ENCODE measurements around the gene NUDT16L1. TPM values are rescaled to one million over a fixed set of nuclear protein-coding genes. Genes with fewer than 3 reads are reported as not detected.

The NUDT16L1 gene
- total RNA-seq, 1 donor from 2014 or later: 61.9 TPM

- peaks cover 40% of the 10 kb centered on the region for H3K36me3 ChIP-seq
Measured at GRCh38 chr16:4689091-4689671, 4.2 kb upstream of the NUDT16L1 start.

GRCh38 chr16:4689864-4690704 is 3.3 kb upstream of the NUDT16L1 start:
- peaks cover 40% of the 10 kb centered on the region for H3K4me1 ChIP-seq
- H3K27me3 ChIP-seq (ENCODE audit: low read depth): no peaks in the 10 kb centered on the region
- no peak overlapping the region for H3K27ac ChIP-seq (replicated peaks)
- peaks cover 31% of the 10 kb centered on the region for H3K36me3 ChIP-seq
- intact Hi-C loops (cut with micrococcal nuclease): no loop called here
- no peaks in the 10 kb centered on the region for H3K9me3 ChIP-seq (replicated peaks)
- no peak for TF ChIP-seq CTCF (IDR thresholded peaks at IDR 0.05; ENCODE audit: borderline replicate concordance)
- DNase-seq: no peak
- no peak overlapping the region for H3K4me3 ChIP-seq

More at GRCh38 chr16:4689091-4689671, 4.2 kb upstream of the NUDT16L1 start:
- Histone ChIP-seq H3K27ac (replicated peaks) (no peak overlapping the region), H3K27me3 (ENCODE audit: low read depth) (no peaks in the 10 kb centered on the region), H3K9me3 (replicated peaks) (no peaks in the 10 kb centered on the region), H3K4me1 (peaks cover 31% of the 10 kb centered on the region), H3K4me3 (no peak overlapping the region)
- intact Hi-C loops (cut with micrococcal nuclease): no loop called here
- no peak for DNase-seq
- TF ChIP-seq CTCF (IDR thresholded peaks at IDR 0.05; ENCODE audit: borderline replicate concordance): no peak

- Histone ChIP-seq H3K27ac (replicated peaks) (no peak overlapping the region), H3K9me3 (replicated peaks) (no peaks in the 10 kb centered on the region), H3K36me3 (peaks cover 26% of the 10 kb centered on the region), H3K4me3 (no peak overlapping the region), H3K27me3 (ENCODE audit: low read depth) (no peaks in the 10 kb centered on the region), H3K4me1 (peaks cover 50% of the 10 kb centered on the region)
- no peak for DNase-seq
- intact Hi-C loops (cut with micrococcal nuclease): no loop called here
- no peak for TF ChIP-seq CTCF (IDR thresholded peaks at IDR 0.05; ENCODE audit: borderline replicate concordance)
Measured at GRCh38 chr16:4690946-4691665, 2.3 kb upstream of the NUDT16L1 start.

GRCh38 chr16:4691666-4692412 is 1.5 kb upstream of the NUDT16L1 start:
- no peaks in the 10 kb centered on the region for H3K27me3 ChIP-seq (ENCODE audit: low read depth)
- H3K27ac ChIP-seq (replicated peaks): no peak overlapping the region
- no peaks in the 10 kb centered on the region for H3K9me3 ChIP-seq (replicated peaks)
- H3K4me1 ChIP-seq: peaks cover 58% of the 10 kb centered on the region
- TF ChIP-seq CTCF (IDR thresholded peaks at IDR 0.05; ENCODE audit: borderline replicate concordance): no peak
- no peak for DNase-seq
- intact Hi-C loops (cut with micrococcal nuclease): no loop called here
- no peak overlapping the region for H3K4me3 ChIP-seq
- peaks cover 26% of the 10 kb centered on the region for H3K36me3 ChIP-seq

Measured in left ventricle myocardium inferior (tissue), 1 donor.